IMR-90 (cell line): Measurements from ENCODE around the gene KDM6A. TPM values are rescaled to one million over a fixed set of nuclear protein-coding genes. Genes with fewer than 3 reads are reported as not detected.

Experiments used
- ATAC-seq: fragments of 200-7000 bp; cut with Tn5 transposase; 2 replicates; pipeline ENCODE4 v1.9.1; 2020; ENCODE audit warnings: low read depth, mild to moderate bottlenecking, moderate library complexity
- BruUV-seq: library from RNA; stranded (reverse); fragments of 400-500 nt; replicated peaks from 2 replicates; lab custom pipeline; 2021; lab: Mats Ljungman, UMichigan
- CTCF ChIA-PET: fragments of 300-600 bp; formaldehyde crosslinking; extraction: SDS; loops from one replicate; lab custom pipeline; 2021; ENCODE audit warnings: antibody characterized with exemption; lab: Yijun Ruan, JAX
- POLR2A ChIA-PET: fragments of 300-600 bp; sonication (Branson Sonifier 250); formaldehyde crosslinking; loops from one replicate; lab custom pipeline; 2022; ENCODE audit warnings: antibody characterized with exemption; ENCODE audit not compliant: unreplicated experiment; lab: Charles Lee
- DNase-seq: peaks from one replicate; pipeline ENCODE4 v3.0.0; 2013
- H2AFZ ChIP-seq: replicated peaks from 2 replicates; pipeline ENCODE3; 2013; ENCODE audit warnings: low read length, mild to moderate bottlenecking; ENCODE audit not compliant: poor library complexity
- H2AK5ac ChIP-seq: 2 replicates; pipeline ENCODE4 v1.6.1; 2013; ENCODE audit warnings: low read depth, low read length, inconsistent platforms
- H2AK9ac ChIP-seq: replicated peaks from 2 replicates; pipeline ENCODE3; 2013; ENCODE audit warnings: mild to moderate bottlenecking, low read depth, low read length, moderate library complexity; ENCODE audit not compliant: poor library complexity
- H2BK120ac ChIP-seq: 2 replicates; pipeline ENCODE4 v1.6.1; 2013; ENCODE audit warnings: low read depth, low read length, inconsistent platforms
- H2BK15ac ChIP-seq: 3 replicates; pipeline ENCODE4 v1.6.1; 2013; ENCODE audit warnings: low read depth, low read length, inconsistent platforms
- H2BK20ac ChIP-seq: 2 replicates; pipeline ENCODE4 v1.6.1; 2013; ENCODE audit warnings: low read depth, mild to moderate bottlenecking, inconsistent platforms, low read length, moderate library complexity
- H2BK5ac ChIP-seq: 2 replicates; pipeline ENCODE4 v1.6.1; 2013; ENCODE audit warnings: mild to moderate bottlenecking, low read depth, low read length, inconsistent platforms; ENCODE audit not compliant: poor library complexity, severe bottlenecking
- H3K14ac ChIP-seq: replicated peaks from 2 replicates; pipeline ENCODE4 v1.6.1; 2013; ENCODE audit warnings: low read depth, low read length, inconsistent platforms
- H3K18ac ChIP-seq: 2 replicates; pipeline ENCODE4 v1.6.1; 2013; ENCODE audit warnings: low read depth, low read length, control low read depth
- H3K23ac ChIP-seq: 2 replicates; pipeline ENCODE4 v1.6.1; 2013; ENCODE audit warnings: low read depth, low read length, inconsistent platforms
- H3K27ac ChIP-seq: 2 replicates; pipeline ENCODE4 v1.5.1; 2013; ENCODE audit warnings: mild to moderate bottlenecking, control low read depth, low read length; ENCODE audit not compliant: insufficient read depth
- H3K27me3 ChIP-seq: 2 replicates; pipeline ENCODE4 v1.6.1; 2013; ENCODE audit warnings: low read length; ENCODE audit not compliant: control insufficient read depth, insufficient read depth
- H3K36me3 ChIP-seq: 2 replicates; pipeline ENCODE4 v1.6.1; 2013; ENCODE audit warnings: low read length, mixed read lengths; ENCODE audit not compliant: control insufficient read depth, insufficient read depth
- H3K4ac ChIP-seq: 2 replicates; pipeline ENCODE4 v1.6.1; 2013; ENCODE audit warnings: low read depth, low read length, inconsistent platforms
- H3K4me1 ChIP-seq: 2 replicates; pipeline ENCODE4 v1.6.1; 2013; ENCODE audit warnings: low read length, mixed read lengths; ENCODE audit not compliant: control insufficient read depth, insufficient read depth
- H3K4me2 ChIP-seq: 2 replicates; pipeline ENCODE4 v1.6.1; 2013; ENCODE audit warnings: low read depth, mild to moderate bottlenecking, control low read depth, low read length, moderate library complexity
- H3K4me3 ChIP-seq: 2 replicates; pipeline ENCODE4 v1.5.1; 2013; ENCODE audit warnings: low read depth, mild to moderate bottlenecking, control low read depth, low read length, moderate library complexity; ENCODE audit not compliant: insufficient read depth
- H3K56ac ChIP-seq: 2 replicates; pipeline ENCODE4 v1.6.1; 2013; ENCODE audit warnings: low read length, inconsistent platforms; ENCODE audit not compliant: insufficient read depth; ENCODE audit errors: extremely low read depth
- H3K79me1 ChIP-seq, 2 experiments: 2 replicates each; pipeline ENCODE4 v1.6.1; 2013; ENCODE audit warnings: low read length in 2 of 2, inconsistent platforms in 1 of 2, low read depth in 1 of 2
- H3K9ac ChIP-seq: 2 replicates; pipeline ENCODE4 v1.6.1; 2013; ENCODE audit warnings: low read depth, low read length, control low read depth
- H3K9me1 ChIP-seq: 2 replicates; pipeline ENCODE4 v1.6.1; 2013; ENCODE audit warnings: low read length, inconsistent platforms; ENCODE audit not compliant: insufficient read depth
- H3K9me3 ChIP-seq: 2 replicates; pipeline ENCODE4 v1.6.1; 2013; ENCODE audit warnings: low read length; ENCODE audit not compliant: control insufficient read depth, insufficient read depth
- H4K20me1 ChIP-seq: 2 replicates; pipeline ENCODE4 v1.6.1; 2013; ENCODE audit warnings: low read length, inconsistent platforms; ENCODE audit not compliant: insufficient read depth
- H4K5ac ChIP-seq: 2 replicates; pipeline ENCODE4 v1.6.1; 2013; ENCODE audit warnings: mild to moderate bottlenecking, low read depth, low read length, control low read depth
- H4K8ac ChIP-seq, 2 experiments: 2 replicates each; pipeline ENCODE4 v1.6.1; 2013; ENCODE audit warnings: low read depth in 2 of 2, low read length in 2 of 2, control low read depth in 1 of 2, inconsistent platforms in 1 of 2
- H4K91ac ChIP-seq: 2 replicates; pipeline ENCODE4 v1.6.1; 2013; ENCODE audit warnings: low read depth, low read length, inconsistent platforms; ENCODE audit not compliant: insufficient read depth
- BHLHE40 ChIP-seq: fragments of 150-350 bp; IDR thresholded peaks from 2 replicates; pipeline ENCODE4 v1.6.1; 2016; ENCODE audit warnings: mild to moderate bottlenecking, low read depth, low read length
- CEBPB ChIP-seq: IDR thresholded peaks from 2 replicates; pipeline ENCODE4 v1.6.1; 2012; ENCODE audit warnings: low read depth, low read length, improper control_type of control experiment
- CHD1 ChIP-seq: IDR thresholded peaks from 2 replicates; pipeline ENCODE4 v1.6.1; 2012; ENCODE audit warnings: low read depth, low read length, improper control_type of control experiment
- CTCF ChIP-seq: conservative IDR thresholded peaks from 2 replicates; pipeline ENCODE4 v1.5.1; 2012; ENCODE audit warnings: mild to moderate bottlenecking, low read depth, low read length, improper control_type of control experiment
- FOS ChIP-seq: fragments of 150-350 bp; IDR thresholded peaks from 2 replicates; pipeline ENCODE4 v1.6.1; 2016; ENCODE audit warnings: low read depth, low read length
- MAFK ChIP-seq: IDR thresholded peaks from 2 replicates; pipeline ENCODE4 v1.6.1; 2012; ENCODE audit warnings: low read depth, low read length, improper control_type of control experiment
- MAZ ChIP-seq: IDR thresholded peaks from 2 replicates; pipeline ENCODE4 v1.6.1; 2012; ENCODE audit warnings: low read depth, mild to moderate bottlenecking, low read length, improper control_type of control experiment, moderate library complexity, borderline replicate concordance
- MXI1 ChIP-seq: IDR thresholded peaks from 2 replicates; pipeline ENCODE4 v1.6.1; 2012; ENCODE audit warnings: low read depth, mild to moderate bottlenecking, low read length, moderate library complexity, borderline replicate concordance
- NFE2L2 ChIP-seq: fragments of 150-350 bp; IDR thresholded peaks from 2 replicates; pipeline ENCODE4 v1.6.1; 2016; ENCODE audit warnings: low read depth, mild to moderate bottlenecking, low read length
- POLR2A ChIP-seq: IDR thresholded peaks from 2 replicates; pipeline ENCODE4 v1.6.1; 2012; ENCODE audit warnings: mild to moderate bottlenecking, low read depth, low read length
- RAD21 ChIP-seq: IDR thresholded peaks from 2 replicates; pipeline ENCODE4 v1.6.1; 2012; ENCODE audit warnings: low read length, improper control_type of control experiment
- RCOR1 ChIP-seq: IDR thresholded peaks from 2 replicates; pipeline ENCODE4 v1.6.1; 2012; ENCODE audit warnings: mild to moderate bottlenecking, low read length, improper control_type of control experiment; ENCODE audit not compliant: insufficient replicate concordance
- RFX5 ChIP-seq: IDR thresholded peaks from 2 replicates; pipeline ENCODE4 v1.8.0; 2012; ENCODE audit warnings: low read depth, mild to moderate bottlenecking, low read length, moderate library complexity
- SMC3 ChIP-seq: fragments of 150-350 bp; IDR thresholded peaks from 2 replicates; pipeline ENCODE4 v1.6.1; 2016; ENCODE audit warnings: low read depth, mild to moderate bottlenecking, antibody characterized with exemption, low read length, moderate library complexity
- USF2 ChIP-seq: fragments of 150-350 bp; IDR thresholded peaks from 2 replicates; pipeline ENCODE4 v1.6.1; 2017; ENCODE audit warnings: mild to moderate bottlenecking, antibody characterized with exemption, low read length, low read depth
- WGBS, 2 experiments: methylation state at CpG; one replicate each; pipeline versions ENCODE4 v1.1.5 to v1.1.7; 2013; ENCODE audit warnings: missing lambda C conversion rate in 2 of 2; ENCODE audit not compliant: insufficient read length in 1 of 2; ENCODE audit errors: extremely low coverage in 2 of 2; 5-methylcytosine and 5-hydroxymethylcytosine counted together
- dilution Hi-C: fragments of 300-500 bp; cut with HindIII; formaldehyde crosslinking; loops from one replicate; pipeline ENCODE4 v1.14.3; 2018; ENCODE audit warnings: low sequenced_read_pairs; ENCODE audit not compliant: unreplicated experiment
- in situ Hi-C: fragments of 300-500 bp; cut with MboI; formaldehyde crosslinking; loops from 3 replicates; pipeline ENCODE4 v1.14.3; 2019; ENCODE audit warnings: low sequenced_read_pairs, inconsistent platforms, mixed read lengths
- intact Hi-C: fragments of 100-400 bp; cut with micrococcal nuclease; formaldehyde crosslinking; loops from 2 replicates; pipeline ENCODE4 v1.10.0; 2022
- polyA plus RNA-seq, 3 experiments: library from polyadenylated mRNA; depleted of rRNA; stranded (reverse); fragments of >200 nt; gene quantifications; 2 replicates each; pipeline ENCODE4 v1.2.3, GENCODE V29; 2012; ENCODE audit warnings: low replicate concordance in 1 of 3
- total RNA-seq: library from RNA; depleted of rRNA; stranded (reverse); fragments of >200 nt; gene quantifications from 2 replicates; pipeline ENCODE4 v1.2.3, GENCODE V29; 2012
- TF ChIP-seq, protein P1 (sequence below): fragments of 150-350 bp; IDR thresholded peaks from 2 replicates; pipeline ENCODE4 v1.6.1; 2016; ENCODE audit warnings: low read depth, mild to moderate bottlenecking, low read length, moderate library complexity, borderline replicate concordance

Gene KDM6A
- total and polyA plus RNA-seq, 2 of the 4 experiments (the other 2 are of a cell fraction): 11.7 to 24.9 TPM

GRCh38 chrX:44980403-44980802 lies 107.4 kb downstream of the KDM6A start:
- Histone ChIP-seq H2AK9ac (no peak overlapping the region), H4K5ac (no peak overlapping the region), H2BK120ac (no peak overlapping the region), H3K14ac (no peak overlapping the region), H3K9me3 (no peaks in the 10 kb centered on the region), H3K4me1 (peaks cover 2% of the 10 kb centered on the region), H3K18ac (no peak overlapping the region), H3K27me3 (no peaks in the 10 kb centered on the region), H4K8ac (no peak overlapping the region), H3K4me2 (no peak overlapping the region), H2BK5ac (no peak overlapping the region), H3K4me3 (no peak overlapping the region), H3K27ac (no peak overlapping the region), H2AFZ (no peak overlapping the region), H3K36me3 (no peaks in the 10 kb centered on the region; the same call in 1 of the 2 replicates), H4K91ac (no peak overlapping the region), H3K4ac (no peak overlapping the region), H3K23ac (no peak overlapping the region), H3K56ac (no peak overlapping the region), H3K79me1 (peaks cover 4 to 26% of the 10 kb centered on the region in 2 experiments), H2AK5ac (no peak overlapping the region), H4K20me1 (peaks cover 8% of the 10 kb centered on the region), H3K9me1 (0 out of 2 replicates have a peak, but pooled peaks cover 5% of the 10 kb centered on the region), H2BK15ac (no peak overlapping the region), H3K9ac (no peak overlapping the region), H2BK20ac (no peak overlapping the region)
- BruUV-seq: no TSS peak
- CTCF ChIA-PET: no interaction called here
- WGBS, 2 experiments: no CpG with 5 or more reads among the region's 6 CpGs
- TF ChIP-seq NFE2L2 (no peak), CHD1 (no peak), MXI1 (no peak), SMC3 (no peak), USF2 (no peak), CEBPB (no peak), RAD21 (no peak), MAZ (no peak), RFX5 (no peak), CTCF (no peak), POLR2A (no peak), RCOR1 (no peak), BHLHE40 (no peak), FOS (no peak), MAFK (no peak)
- TF ChIP-seq, protein P1, sequence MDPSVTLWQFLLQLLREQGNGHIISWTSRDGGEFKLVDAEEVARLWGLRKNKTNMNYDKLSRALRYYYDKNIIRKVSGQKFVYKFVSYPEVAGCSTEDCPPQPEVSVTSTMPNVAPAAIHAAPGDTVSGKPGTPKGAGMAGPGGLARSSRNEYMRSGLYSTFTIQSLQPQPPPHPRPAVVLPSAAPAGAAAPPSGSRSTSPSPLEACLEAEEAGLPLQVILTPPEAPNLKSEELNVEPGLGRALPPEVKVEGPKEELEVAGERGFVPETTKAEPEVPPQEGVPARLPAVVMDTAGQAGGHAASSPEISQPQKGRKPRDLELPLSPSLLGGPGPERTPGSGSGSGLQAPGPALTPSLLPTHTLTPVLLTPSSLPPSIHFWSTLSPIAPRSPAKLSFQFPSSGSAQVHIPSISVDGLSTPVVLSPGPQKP: no peak
- intact Hi-C loops (no loop called here), dilution Hi-C loops (no loop called here), in situ Hi-C loops (no loop called here)
- ATAC-seq (no peak), DNase-seq (no peak)
- POLR2A ChIA-PET: no interaction called here
